HG03039 (cell line): ENCODE measurements around the gene SDC1.

Experiments used
- ATAC-seq: cut with Tn5 transposase; IDR thresholded peaks from one replicate; pipeline ENCODE4 v1.9.1; 2021; ENCODE audit warnings: mild to moderate bottlenecking, moderate library complexity; ENCODE audit not compliant: unreplicated experiment

Gene SDC1

DNA sequence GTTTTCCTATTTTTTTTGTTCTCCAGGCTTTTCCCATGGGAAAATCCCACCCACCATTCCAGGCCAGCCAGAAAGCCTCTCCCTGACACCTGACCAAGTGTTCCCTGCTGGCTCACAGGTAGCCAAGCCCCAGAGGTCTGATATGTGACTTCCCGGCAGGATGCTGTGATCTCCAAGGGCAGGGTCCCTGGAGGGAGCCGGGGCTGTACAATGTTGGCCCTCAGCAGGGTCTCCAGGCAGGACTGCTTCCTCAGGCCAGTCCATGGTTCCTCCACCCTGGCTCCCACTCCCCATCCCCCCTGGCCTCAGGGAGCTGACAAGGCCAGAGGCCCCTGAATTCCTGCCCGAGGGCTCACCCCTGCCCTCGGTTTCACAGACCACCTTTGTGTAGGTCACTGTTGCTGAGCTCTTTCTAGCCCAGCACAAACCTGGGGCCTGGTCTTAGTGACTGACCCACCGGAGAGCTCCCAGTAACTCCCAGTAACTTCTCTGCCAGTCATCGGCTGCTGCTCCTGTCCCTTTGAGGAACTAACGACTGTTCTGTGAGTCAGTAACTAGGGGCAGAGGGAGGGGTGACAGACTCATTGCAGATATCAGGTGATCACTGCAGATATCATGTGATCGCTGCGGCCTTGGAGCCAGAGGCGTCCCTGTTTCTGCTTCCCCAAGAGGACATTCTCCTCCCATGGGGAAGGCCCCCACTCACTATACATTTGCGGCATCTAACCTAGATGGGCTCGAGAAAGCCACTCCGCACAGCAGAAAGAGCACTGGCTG is 38.7 kb downstream of the SDC1 start:
- no peak for ATAC-seq

DNA sequence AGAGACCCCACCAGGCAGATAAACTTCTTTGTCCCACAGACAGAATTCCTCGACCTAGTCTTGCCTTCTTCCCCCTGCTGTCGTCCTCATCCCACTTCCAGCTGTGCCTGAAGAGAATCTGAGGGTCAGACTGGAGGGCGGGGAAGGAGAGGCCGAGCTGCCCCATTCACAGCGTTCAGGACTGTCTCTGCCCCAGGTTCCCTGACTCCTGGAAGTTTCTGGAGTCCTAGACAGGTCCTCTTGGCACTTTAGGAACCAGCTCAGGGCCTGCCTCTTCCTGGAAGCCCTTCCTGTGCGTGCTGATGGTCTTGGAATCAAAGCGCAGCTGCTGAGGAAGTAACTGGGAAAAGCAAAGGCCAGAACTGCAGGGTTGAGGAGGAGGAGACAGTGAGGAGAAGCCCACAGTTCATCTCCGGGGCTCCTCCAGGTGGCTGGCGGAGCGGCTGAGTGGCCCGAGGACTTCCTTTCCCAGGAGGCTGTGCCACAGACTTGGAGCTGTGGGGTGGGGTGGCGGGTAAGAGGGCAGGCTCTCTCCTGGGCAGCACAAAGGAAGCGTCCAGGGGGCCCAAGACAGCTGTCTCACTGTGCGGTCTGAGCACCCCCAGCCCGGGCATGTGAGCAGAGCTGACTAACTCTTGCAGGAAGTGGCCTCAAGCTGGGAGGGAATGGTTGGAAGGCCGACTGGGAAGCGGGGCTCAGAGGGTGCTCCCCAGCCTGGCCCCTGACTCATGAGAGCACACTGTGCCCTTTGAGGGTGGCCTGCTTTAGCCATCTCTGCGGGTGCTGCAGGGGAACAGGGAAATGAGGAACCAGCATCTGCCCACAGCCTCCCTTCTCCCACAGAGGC is 39.5 kb downstream of the SDC1 start:
- no peak for ATAC-seq

DNA sequence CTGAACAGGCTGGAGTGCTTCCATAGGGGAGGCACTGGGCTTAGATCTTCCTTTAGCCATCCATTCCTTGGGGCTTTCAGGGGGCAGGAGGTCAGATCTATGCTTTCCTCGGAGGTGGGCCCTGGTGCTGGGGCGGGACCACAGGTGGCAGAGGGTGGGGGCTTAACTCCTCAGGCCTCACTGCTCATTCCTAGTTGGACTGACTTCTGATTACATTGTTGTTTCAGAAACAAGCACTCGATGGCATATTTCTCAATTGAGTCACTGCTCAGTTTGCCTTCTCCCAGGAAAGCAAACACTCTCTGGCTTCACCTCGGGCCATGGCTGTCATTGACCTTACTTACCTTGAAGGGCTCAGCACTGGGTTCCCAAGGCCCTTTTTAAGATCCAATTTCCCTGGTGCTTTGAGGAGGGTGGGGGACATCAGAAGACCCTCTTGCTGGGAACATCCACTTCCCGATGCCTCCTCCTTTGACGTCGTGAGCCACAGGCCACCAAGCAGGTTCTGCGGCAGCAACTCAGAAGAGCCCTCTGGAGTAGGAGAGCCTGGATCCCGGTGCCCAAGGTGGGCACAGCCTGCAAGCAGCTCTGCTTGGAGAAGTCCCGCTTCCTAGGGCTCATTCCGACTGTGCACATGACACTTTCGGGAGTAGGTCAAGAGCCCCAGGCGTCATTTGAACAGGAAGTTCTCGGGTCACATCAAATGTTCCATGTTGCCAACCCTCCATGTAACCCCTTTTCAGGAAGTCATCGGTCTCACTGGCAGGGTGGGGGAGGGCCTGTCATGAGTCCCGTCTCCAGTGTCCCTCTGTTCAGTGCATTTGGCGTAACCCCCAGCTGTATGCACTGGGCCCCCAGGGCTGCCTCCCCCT is 40.6 kb downstream of the SDC1 start:
- ATAC-seq: no peak

DNA sequence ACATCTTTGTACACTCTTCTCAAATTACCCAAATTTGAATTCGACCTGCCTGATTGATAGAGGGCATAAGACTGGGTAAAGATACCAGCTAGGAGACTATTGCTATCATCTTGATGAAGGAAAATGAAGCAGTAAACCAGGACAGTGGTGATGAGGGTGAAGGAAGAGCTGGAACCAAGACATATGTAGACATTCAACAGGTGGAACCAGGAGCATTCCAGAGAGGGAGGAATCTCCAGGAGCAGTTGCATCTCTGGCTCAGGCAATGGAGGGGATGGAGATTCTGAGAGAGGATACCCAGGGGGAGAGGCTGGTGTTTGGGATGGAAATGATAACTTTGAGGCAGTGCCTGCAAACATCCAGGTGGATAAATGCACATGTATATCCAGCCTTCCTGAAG is 41.6 kb downstream of the SDC1 start:
- ATAC-seq: no peak

DNA sequence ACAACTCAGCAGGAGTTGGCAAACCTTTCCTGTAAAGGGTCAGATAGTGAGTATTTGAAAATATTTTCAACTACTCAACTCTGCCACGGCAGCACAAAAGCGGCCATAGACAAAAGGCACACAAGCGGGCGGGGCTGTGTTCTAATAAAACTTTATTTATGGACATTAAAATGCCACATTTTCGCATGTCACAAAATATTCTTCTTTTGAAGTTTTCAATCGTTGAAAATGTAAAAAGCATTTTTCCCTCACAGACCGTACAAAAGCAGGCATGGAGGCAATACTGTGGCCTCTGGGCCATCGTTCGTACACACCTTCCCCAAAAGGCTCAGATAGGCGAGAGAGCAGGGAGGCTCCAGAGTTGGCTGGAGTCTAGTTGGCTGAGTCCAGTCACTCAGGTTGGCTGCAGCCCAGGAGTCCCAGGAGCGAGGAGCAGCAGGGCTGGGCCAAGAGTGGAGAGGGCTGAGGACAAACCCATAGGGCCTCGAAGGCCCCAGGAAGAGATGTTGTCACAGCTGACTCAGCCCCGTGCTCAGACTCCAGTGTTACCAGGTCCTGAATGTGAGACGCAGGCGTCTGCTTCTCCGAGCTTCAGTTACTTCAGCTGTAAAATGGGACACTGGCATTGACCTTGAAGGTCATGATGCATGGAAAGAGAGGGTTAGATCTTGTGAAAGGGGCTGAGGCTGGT is 42.5 kb downstream of the SDC1 start:
- ATAC-seq: no peak

DNA sequence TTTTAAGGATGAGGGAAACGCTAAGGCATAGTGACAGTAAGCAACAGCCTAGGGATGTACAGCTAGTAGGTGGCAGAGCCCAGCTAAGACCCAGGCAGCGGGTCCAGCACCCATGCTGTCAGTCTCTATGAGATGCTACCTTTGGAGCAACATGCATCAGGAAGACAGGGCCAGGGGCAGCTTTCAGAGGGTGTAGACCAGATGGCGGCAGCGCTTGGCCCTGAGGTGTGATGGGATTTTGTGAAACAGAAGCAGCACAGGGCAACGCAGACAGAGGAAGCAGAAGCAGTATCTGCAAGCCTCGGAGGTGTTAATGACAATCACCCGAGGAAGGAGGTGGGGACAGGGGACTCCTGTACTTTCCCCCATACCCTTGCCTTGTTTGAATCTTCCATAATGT is 43.2 kb downstream of the SDC1 start:
- ATAC-seq: no peak

DNA sequence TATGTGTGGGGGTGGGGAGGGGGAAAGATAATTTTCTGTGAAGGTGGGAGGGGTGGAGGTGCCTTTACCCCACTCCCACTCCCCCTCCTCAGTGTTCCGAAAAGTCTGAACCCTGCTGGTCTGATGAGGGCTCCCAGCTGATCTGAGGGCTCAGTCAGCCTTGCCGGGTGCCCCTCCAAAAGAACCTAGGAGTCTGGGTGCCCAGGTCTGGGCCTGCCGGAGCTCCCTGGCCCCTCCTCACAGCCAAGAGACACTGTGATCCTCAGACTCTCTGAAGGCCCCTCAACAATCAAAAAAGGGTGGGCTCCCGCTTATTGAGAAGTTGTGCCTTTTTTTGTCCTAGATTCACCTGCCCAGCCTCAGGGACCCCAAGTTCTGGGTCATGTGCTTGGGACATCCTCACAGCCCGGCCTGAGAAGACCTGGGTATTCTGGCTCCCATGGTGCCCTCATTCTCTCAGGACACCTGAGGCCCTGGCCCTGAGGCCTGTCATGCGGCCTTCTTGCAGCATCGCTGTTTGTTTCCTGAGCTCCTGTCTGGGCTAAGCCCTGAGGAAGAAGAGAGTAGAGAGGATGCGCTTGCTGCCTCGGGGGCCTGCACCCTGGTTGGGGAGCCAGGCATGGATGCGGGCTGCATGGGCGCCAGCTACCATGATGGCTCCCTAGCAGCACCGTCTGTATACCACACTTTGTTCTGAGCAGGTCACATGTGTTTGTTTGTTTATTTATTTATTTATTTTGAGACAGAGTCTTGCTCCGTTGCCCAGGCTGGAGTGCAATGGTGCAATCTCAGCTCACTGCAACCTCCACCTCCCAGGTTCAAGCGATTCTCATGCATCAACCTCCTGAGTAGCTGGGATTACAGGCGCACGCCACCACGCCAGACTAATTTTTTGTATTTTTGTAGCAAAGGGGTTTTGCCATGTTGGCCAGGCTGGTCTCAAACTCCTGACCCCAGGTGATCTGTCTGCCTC is 44.0 kb downstream of the SDC1 start:
- ATAC-seq: no peak

DNA sequence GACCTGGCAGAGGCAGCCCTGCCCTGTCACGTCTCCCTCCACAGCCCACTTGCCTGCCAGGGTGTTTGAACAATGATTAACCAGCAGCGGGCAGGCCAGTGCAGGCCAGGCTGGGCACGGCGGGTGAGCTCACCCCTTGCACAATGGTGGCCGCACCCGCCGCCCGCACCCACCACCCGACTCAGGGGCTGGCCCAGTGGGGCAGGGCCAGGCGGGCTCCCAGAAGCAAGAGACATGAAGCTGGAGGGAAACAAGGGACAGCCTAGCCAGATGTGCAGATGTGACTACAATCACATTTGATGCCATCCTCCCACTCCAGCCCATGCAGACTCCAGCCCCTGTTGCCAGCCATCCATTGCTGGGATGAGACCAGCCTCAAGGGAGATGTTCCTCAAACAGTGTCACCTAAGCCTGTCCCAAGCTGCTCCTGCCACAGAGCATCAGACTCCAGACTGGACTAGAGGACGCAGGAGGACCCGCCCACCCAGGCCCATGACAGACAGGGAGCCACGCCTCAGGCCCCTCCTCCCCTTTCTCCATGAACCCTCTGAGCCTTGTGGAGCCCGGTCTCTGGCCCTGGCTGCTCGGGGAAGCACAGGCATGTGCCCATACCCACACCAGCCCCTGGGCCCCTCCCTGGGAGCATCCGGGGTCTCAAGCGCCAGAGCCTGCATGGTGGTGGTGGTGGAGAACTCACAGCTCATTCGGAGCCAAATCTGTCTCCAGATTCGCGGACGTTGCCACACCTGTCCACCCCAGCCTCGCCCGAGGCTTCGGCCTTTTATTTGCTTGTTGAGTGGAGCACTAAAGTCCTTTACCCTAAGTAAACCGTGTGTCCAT is 45.0 kb downstream of the SDC1 start:
- no peak for ATAC-seq

DNA sequence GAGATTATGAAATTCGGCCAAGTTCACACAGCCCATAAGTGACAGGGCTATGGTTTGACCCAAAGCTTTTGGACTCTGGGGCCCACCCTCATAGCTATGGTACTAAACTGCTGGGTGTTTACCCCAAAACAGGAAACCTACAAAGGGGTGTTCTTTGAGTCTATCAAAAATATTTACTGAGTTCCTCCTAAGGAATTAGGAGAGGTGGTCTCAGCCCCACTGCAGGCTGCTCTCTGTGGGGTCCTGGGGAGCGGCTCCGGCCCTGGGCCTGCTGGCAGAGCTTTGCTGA is 45.5 kb downstream of the SDC1 start:
- ATAC-seq: no peak

DNA sequence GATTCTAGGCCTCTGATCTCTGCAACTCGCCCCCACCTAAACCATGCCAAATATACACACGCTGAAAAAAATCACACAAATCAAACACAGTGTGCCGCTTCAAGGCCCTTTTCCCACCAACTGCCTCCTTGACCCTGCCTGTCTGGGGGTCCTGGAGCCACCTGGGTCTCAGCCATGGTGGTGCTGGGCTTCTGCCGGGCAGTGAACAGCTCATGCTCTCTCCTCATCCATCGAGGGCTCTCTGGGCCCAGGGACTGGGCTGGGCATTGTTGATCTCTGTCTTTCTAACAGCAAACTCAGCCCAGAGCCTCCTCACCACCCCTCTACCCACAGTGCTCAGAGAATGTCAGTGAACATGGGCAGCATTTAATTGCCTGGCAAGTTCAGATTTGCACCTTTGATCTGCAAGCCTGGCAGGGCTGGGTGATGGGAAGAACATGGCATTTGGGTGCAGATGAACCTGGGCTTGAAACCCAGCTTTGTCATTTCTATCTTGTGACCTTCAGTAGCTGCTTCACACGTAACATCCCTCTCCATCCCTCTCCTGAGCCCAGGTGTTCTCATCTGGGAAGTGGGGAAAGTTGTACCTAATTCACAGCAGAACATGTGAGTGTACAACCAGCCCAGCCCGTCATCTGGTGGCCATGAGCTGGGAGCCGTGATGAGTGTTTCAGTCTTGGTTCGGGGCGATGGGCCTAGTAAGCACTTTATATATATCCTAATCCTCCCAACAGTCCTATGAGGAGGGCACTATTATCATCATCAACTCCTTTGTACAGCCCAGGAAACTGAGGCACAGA is 46.1 kb downstream of the SDC1 start:
- ATAC-seq: no peak

DNA sequence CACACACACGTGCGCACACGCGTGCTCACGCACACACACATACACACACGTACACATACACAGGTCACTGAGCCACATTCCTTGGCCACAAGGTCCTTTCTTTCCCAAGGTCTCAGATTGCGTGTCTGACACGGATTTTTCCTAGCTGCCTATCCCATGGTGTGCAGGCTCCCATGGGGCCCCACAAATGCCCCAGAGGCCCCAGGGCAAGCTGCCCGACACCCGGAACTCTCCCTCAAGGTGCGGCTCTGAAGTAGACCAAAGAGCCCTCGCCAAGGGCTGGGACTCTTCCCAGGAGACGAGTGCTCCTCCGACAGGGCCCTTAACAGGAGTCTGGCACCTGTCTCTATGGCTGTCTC is 46.7 kb downstream of the SDC1 start:
- no peak for ATAC-seq

DNA sequence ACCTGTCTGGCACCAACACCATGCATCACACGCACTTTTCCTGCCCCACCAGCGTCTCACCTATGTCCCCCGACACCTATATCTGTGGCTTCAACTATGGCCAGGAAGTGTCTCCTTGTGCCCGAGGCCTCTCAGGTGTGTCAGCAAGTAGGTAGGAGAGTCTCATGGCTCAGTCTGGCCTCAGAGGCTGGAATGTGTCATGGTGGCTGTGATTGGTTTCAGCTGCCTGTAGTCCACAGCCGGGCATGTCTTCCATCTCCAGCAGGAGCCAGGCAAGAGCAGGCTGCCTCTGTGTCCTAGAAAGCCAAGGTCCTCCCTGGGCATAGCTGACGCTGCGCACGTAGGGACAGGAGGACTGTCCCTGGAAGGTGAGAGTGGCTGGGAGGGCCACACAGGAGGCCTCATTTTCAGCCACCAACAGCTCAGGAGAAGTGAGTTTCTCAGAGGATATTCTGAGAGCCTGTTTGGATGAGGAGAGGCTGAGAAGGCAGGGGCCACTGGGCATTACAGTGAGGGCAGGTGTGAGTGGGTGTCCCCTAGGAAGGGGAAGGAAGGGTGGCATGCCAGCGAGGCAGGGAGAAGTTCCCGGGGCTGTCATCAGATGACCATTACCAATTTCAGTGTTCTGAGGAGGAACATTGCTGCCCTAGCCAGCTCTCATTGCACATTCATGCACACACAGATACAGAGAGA is 47.2 kb downstream of the SDC1 start:
- ATAC-seq: no peak

DNA sequence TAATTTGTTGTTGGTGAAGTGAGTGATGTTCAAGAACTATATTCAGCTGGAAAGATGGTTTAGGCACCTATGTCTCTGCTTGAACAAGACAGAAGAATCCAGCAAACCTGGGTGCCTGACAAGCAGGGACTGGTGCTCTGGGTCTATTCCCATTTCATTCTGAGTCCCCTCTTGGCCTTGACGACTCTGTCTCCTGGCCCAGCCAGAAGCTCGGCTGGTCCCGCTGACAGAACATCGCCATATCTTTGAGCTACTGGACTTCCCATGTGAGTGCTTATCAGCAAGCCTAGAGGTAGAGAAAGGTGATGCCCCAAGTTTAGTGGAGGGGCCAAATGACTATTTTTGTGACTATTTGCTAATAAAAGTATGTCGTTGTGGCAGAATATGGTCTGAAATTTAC is 48.2 kb downstream of the SDC1 start:
- ATAC-seq: no peak

DNA sequence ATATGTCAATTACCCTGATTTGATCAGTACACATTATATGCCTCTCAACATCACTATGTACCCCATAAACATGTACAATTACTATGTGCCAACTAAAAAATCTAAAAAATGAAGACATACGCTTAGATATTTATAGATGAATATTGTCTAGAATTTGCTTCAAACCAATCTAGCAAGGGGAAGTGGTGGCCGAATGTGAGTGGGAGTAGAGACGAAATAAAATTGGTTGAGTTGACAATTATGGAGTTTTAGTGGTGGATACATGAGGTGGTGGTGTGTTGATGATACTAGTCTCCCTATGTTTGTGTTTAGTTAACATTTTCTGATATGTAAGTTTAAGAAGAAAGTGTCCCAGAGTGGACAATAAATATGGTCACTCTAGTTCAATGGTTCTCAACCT is 49.0 kb downstream of the SDC1 start:
- no peak for ATAC-seq

DNA sequence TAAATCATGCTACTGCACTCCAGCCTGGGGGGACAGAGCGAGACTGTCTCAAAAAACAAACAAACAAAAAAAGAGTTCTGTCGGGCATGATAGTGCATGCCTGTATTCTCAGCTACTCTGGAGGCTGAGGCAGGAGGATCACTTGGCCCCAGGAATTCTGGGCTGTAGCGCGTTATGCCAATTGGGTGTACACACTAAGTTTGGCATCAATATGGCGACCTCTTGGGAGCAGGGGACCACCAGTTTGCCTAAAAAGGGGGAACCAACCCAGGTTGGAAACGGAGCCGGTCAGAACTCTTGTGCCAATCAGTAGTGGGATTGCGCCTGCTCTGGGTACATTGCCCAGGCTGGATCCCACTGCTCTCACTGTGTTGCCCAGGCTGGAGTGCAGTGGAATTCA is 49.7 kb downstream of the SDC1 start:
- ATAC-seq: no peak

DNA sequence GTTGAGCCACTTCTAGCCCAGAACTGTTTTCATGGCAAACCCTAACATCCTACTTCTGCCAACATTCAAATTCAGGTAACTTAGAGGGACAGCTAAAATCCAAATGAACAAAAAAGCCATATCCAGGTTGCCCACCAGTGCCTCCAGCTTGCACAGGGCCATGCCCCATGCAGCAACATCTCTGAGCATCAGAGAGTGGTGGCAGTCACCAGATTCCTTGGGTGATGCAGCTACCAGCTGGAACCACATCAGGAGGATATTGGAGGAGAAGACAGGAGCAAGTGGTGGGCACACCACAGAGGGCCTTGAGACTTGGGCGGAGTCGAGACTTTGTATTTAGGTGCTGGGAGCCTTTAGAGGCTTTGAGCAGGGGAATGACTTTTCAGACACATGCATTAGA is 50.5 kb downstream of the SDC1 start:
- no peak for ATAC-seq

DNA sequence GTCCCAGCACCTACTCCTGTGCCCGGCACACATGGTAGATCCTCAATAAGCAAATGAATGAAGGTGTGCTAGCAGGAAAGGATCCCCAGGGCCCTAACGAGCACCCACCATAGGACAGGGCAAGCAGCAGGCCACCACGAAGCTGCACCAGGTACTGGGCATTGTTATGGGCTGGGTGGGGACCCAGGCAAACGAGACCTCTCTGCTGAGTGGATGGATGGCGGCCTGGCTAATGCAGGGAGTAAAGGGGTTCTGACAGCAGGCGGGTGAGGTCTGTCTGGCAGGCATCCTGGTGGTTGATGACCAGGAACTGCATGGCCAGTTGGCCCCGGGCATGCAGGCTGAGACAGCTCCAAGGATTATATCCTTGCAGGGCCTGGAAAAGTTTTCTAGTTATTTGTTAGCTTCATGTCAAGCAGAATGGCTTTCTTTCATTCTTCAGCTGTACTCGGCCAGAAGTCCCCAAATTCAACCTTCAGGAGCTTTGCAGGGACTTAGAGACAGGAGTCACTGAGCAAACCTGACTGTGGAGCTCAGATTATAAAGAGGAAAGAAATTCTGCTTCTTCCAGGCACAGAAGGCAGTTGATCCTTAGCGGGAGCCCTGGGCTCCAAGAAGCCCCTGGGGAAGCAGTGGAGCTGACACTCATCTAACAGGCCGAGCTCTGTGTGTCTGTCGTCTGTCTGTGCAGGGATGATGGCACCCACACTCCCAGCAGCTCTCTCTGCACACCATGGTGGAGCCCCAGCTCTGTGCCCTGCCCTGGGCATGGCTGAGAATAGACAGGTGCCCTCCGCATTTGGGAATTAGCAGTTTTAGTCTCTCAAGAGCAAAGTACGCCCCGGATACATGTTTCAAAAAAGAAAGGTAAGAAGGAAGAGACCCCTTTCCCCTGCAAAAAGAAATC is 51.2 kb downstream of the SDC1 start:
- ATAC-seq: no peak
